Kidney epithelial cell (primary cell): Measurements from ENCODE around the gene HPS3. TPM values are rescaled to one million over a fixed set of nuclear protein-coding genes. Genes with fewer than 3 reads are reported as not detected.

Experiments used
- DNase-seq: peaks from one replicate; pipeline ENCODE4 v3.0.0-alpha.2; 2010; ENCODE audit warnings: low read depth
- H3K27me3 ChIP-seq: 2 replicates; pipeline ENCODE4 v1.6.0; 2011; ENCODE audit warnings: low read length; ENCODE audit not compliant: control insufficient read depth, insufficient read depth
- H3K36me3 ChIP-seq: 2 replicates; pipeline ENCODE4 v1.5.1; 2011; ENCODE audit warnings: low read length; ENCODE audit not compliant: control insufficient read depth, insufficient read depth
- H3K4me3 ChIP-seq: 2 replicates; pipeline ENCODE4 v1.5.1; 2011; ENCODE audit warnings: low read depth, mild to moderate bottlenecking, control low read depth, low read length
- CTCF ChIP-seq: IDR thresholded peaks from 2 replicates; pipeline ENCODE4 v1.5.1; 2011; ENCODE audit warnings: mild to moderate bottlenecking, moderate library complexity, low read length, control low read depth, inconsistent platforms; ENCODE audit not compliant: insufficient read depth, poor library complexity, severe bottlenecking
- total RNA-seq: library from RNA; depleted of rRNA; stranded (reverse); fragments of >200 nt; gene quantifications from 2 replicates; pipeline ENCODE4 v1.2.3, GENCODE V29; 2015

Gene HPS3
- total RNA-seq, 1 donor from 2014 or later, result 19.4 TPM

- peak; percentile 88 for DNase-seq
- H3K27me3 ChIP-seq, result no peaks in the 10 kb centered on the region
These were observed 43.0 kb upstream of the HPS3 start, which contains the start of gene HLTF for GRCh38 chr3:149086232-149086988. HLTF (minus strand) TSS chr3:149086533; CDS start chr3:149086336, 197 bp downstream.

GRCh38 chr3:149087208-149087607, 42.2 kb upstream of the HPS3 start:
- no peaks in the 10 kb centered on the region for H3K27me3 ChIP-seq

More at GRCh38 chr3:149086232-149086988, 43.0 kb upstream of the HPS3 start, which contains the start of gene HLTF:
- peak within 1 kb of the TSS; percentile 87 for H3K4me3 ChIP-seq
- no peak for TF ChIP-seq CTCF
- H3K36me3 ChIP-seq, result no peaks in the 10 kb centered on the region

GRCh38 chr3:149089395-149089794, 40.0 kb upstream of the HPS3 start:
- no peak for TF ChIP-seq CTCF
- Histone ChIP-seq H3K36me3 (no peaks in the 10 kb centered on the region), H3K4me3 (no peak overlapping the region), H3K27me3 (no peaks in the 10 kb centered on the region)
- DNase-seq, result no peak

More at GRCh38 chr3:149087208-149087607, 42.2 kb upstream of the HPS3 start:
- no peak for DNase-seq
- TF ChIP-seq CTCF, result no peak
- H3K36me3 ChIP-seq, result no peaks in the 10 kb centered on the region
- H3K4me3 ChIP-seq, result no peak overlapping the region

GRCh38 chr3:149090461-149090860, 39.0 kb upstream of the HPS3 start:
- no peaks in the 10 kb centered on the region for H3K27me3 ChIP-seq
- no peak for DNase-seq
- H3K4me3 ChIP-seq, result no peak overlapping the region
- no peak for TF ChIP-seq CTCF
- no peaks in the 10 kb centered on the region for H3K36me3 ChIP-seq

- DNase-seq, result no peak
- no peaks in the 10 kb centered on the region for H3K36me3 ChIP-seq
- H3K4me3 ChIP-seq, result no peak overlapping the region
- no peak for TF ChIP-seq CTCF
- H3K27me3 ChIP-seq, result no peaks in the 10 kb centered on the region
These were observed 38.5 kb upstream of the HPS3 start for GRCh38 chr3:149090907-149091306.

GRCh38 chr3:149091983-149092382, 37.5 kb upstream of the HPS3 start:
- H3K27me3 ChIP-seq, result no peaks in the 10 kb centered on the region
- no peak for TF ChIP-seq CTCF
- no peak for DNase-seq
- no peak overlapping the region for H3K4me3 ChIP-seq
- H3K36me3 ChIP-seq, result no peaks in the 10 kb centered on the region
